NT2/D1 (cell line): ENCODE results near the gene OR1M1.
"Not testable (repeated sequence)": the region's sequence is repeated elsewhere in the genome, so short reads cannot be mapped to it uniquely, and the experiment has no call there.

Source experiments
- DNase-seq: peaks from one replicate; pipeline ENCODE4 v3.0.0-alpha.2; 2011; ENCODE audit warnings: low read depth, low spot score
- H3K27me3 ChIP-seq: 2 replicates; pipeline ENCODE4 v1.6.0; 2011; ENCODE audit warnings: mild to moderate bottlenecking; ENCODE audit not compliant: insufficient read length, insufficient read depth
- H3K36me3 ChIP-seq: 2 replicates; pipeline ENCODE4 v1.6.1; 2011; ENCODE audit warnings: mild to moderate bottlenecking, low read length, mixed read lengths; ENCODE audit not compliant: insufficient read depth, insufficient read length
- H3K4me1 ChIP-seq: 2 replicates; pipeline ENCODE4 v1.5.1; 2011; ENCODE audit not compliant: insufficient read depth, insufficient read length
- H3K4me3 ChIP-seq: 2 replicates; pipeline ENCODE4 v1.5.1; 2011; ENCODE audit warnings: low read depth; ENCODE audit not compliant: insufficient read length
- H3K9ac ChIP-seq: 2 replicates; pipeline ENCODE4 v1.6.0; 2011; ENCODE audit warnings: low read depth; ENCODE audit not compliant: insufficient read length
- H3K9me3 ChIP-seq: 2 replicates; pipeline ENCODE4 v1.5.1; 2011; ENCODE audit warnings: mild to moderate bottlenecking, low read length; ENCODE audit not compliant: insufficient read depth
- SUZ12 ChIP-seq: IDR thresholded peaks from 2 replicates; pipeline ENCODE4 v1.6.1; 2011; ENCODE audit not compliant: insufficient read length, insufficient read depth; ENCODE audit errors: extremely low read depth
- YY1 ChIP-seq: IDR thresholded peaks from 2 replicates; pipeline ENCODE4 v1.6.1; 2011; ENCODE audit not compliant: insufficient read length, insufficient read depth
- ZNF274 ChIP-seq: IDR thresholded peaks from 2 replicates; pipeline ENCODE4 v1.6.1; 2011; ENCODE audit warnings: mild to moderate bottlenecking, low read depth, low read length

Gene OR1M1

DNA sequence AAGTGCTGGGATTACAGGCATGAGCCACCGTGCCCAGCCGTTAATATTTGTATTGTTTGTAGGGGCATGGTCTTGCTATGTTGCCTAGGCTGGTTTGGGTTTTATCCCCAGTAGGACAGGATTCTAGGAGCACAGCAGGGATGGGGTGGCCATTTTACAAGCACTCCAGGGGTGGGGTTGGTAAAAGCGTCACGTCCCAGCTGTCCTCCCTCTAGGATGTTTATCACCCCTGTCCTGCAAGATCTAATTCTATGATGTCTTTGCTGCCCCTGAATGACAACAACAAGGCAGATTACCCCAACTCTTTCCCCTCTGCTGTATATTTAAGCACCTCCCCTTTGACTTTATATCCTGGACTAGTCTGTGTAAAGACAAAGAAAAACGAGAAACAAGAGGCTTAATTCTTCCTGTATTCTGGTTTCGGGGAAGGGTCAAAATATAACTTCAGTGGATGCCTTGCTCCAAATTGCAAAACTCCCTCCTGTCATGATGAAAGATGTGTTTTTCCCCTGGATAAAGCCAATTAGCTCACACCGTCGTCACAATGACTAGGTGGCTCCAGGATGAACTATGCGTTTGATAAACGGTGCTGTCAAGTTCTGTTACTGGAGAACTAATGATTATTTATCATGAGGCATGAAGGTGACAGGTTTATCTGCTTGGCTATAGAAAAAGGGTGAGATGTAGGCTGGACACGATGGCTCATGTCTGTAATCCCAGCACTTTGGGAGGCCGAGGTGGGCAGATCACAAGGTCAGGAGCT, 27.8 kb upstream of the OR1M1 start:
- no peak overlapping the region for H3K4me3 ChIP-seq
- H3K4me1 ChIP-seq: no peaks in the 10 kb centered on the region
- H3K27me3 ChIP-seq: no peaks in the 10 kb centered on the region
- no peaks in the 10 kb centered on the region for H3K36me3 ChIP-seq
- H3K9ac ChIP-seq: no peak overlapping the region
- no peaks in the 10 kb centered on the region for H3K9me3 ChIP-seq
- no peak for DNase-seq
- TF ChIP-seq ZNF274 (no peak), YY1 (no peak), SUZ12 (no peak)

- TF ChIP-seq ZNF274 (no peak), YY1 (no peak), SUZ12 (no peak)
- Histone ChIP-seq H3K36me3 (no peaks in the 10 kb centered on the region), H3K4me3 (no peak overlapping the region), H3K9me3 (no peaks in the 10 kb centered on the region), H3K27me3 (no peaks in the 10 kb centered on the region), H3K9ac (no peak overlapping the region), H3K4me1 (peaks cover 4% of the 10 kb centered on the region)
- DNase-seq: no peak
Observed at GRCh38 chr19:9060564-9061340, 26.1 kb upstream of the OR1M1 start.

DNA sequence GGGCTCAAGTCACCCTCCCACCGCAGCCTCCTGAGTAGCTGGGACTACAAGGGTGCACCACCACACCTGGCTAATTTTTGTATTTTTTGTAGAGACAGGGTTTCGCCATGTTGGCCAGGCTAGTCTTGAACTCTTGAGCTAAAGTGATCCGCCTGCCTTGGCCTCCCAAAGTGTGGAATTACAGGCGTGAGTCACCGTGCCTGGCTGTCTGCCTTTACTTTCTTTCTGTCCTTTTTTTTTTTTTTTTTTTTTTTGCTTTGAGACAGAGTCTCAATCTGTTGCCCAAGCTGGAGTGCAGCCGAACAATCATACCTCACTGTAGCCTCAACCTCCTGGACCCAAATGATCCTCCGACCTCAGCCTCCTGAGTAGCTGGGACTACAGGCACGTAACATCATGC, 25.0 kb upstream of the OR1M1 start:
- H3K4me3 ChIP-seq: no peak overlapping the region
- no peak for DNase-seq
- H3K4me1 ChIP-seq: peaks cover 4% of the 10 kb centered on the region
- no peaks in the 10 kb centered on the region for H3K36me3 ChIP-seq
- H3K9ac ChIP-seq: no peak overlapping the region
- no peaks in the 10 kb centered on the region for H3K9me3 ChIP-seq
- no peaks in the 10 kb centered on the region for H3K27me3 ChIP-seq
- TF ChIP-seq ZNF274: no peak
- no peak for TF ChIP-seq YY1
- no peak for TF ChIP-seq SUZ12

GRCh38 chr19:9065457-9066014, 21.3 kb upstream of the OR1M1 start:
- Histone ChIP-seq H3K4me3 (no peak overlapping the region), H3K9me3 (no peaks in the 10 kb centered on the region), H3K36me3 (no peaks in the 10 kb centered on the region), H3K9ac (no peak overlapping the region), H3K4me1 (peaks cover 4% of the 10 kb centered on the region), H3K27me3 (no peaks in the 10 kb centered on the region)
- no peak for TF ChIP-seq YY1
- TF ChIP-seq SUZ12: no peak
- TF ChIP-seq ZNF274: no peak
- no peak for DNase-seq

GRCh38 chr19:9070066-9070465, 16.8 kb upstream of the OR1M1 start:
- no peak overlapping the region for H3K4me3 ChIP-seq
- no peaks in the 10 kb centered on the region for H3K9me3 ChIP-seq
- no peak for TF ChIP-seq SUZ12
- no peak for TF ChIP-seq YY1
- no peak for TF ChIP-seq ZNF274

DNA sequence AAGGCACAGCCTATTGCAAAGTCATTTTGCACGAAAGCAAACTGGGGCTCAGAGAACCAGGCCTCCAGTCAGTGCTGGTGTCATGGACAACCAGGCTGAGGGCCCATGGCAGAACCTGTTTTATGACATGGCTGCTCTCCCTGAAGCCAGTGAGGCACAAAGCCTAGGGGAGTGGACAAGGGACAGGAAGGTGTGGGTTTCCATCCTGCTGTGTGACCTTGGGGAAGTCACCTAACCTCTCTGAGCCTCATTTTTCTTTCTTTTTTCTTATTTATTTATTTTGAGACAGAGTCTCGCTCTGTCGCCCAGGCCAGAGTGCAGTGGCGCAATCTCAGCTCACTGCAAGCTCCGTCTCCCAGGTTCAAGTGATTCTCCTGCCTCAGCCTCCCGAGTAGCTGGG, 15.1 kb upstream of the OR1M1 start:
- H3K9ac ChIP-seq, H3K27me3 ChIP-seq, H3K4me1 ChIP-seq, H3K4me3 ChIP-seq, H3K36me3 ChIP-seq, DNase-seq, H3K9me3 ChIP-seq: not testable (repeated sequence)

More at GRCh38 chr19:9070066-9070465, 16.8 kb upstream of the OR1M1 start:
- Histone ChIP-seq H3K4me1 (peaks cover 9% of the 10 kb centered on the region), H3K36me3 (no peaks in the 10 kb centered on the region), H3K9ac (peak overlapping the region; percentile 42), H3K27me3 (no peaks in the 10 kb centered on the region)
- peak; percentile 85 for DNase-seq

GRCh38 chr19:9073806-9074205, 13.1 kb upstream of the OR1M1 start:
- no peaks in the 10 kb centered on the region for H3K9me3 ChIP-seq
- peaks cover 9% of the 10 kb centered on the region for H3K4me1 ChIP-seq
- DNase-seq: no peak
- H3K9ac ChIP-seq: peak overlapping the region; percentile 68
- TF ChIP-seq ZNF274: no peak
- TF ChIP-seq SUZ12: no peak
- no peak for TF ChIP-seq YY1
- no peaks in the 10 kb centered on the region for H3K27me3 ChIP-seq
- no peak overlapping the region for H3K4me3 ChIP-seq
- H3K36me3 ChIP-seq: no peaks in the 10 kb centered on the region
